ENCODE results near the gene PPP1R15A. TPM values are rescaled to one million over a fixed set of nuclear protein-coding genes. Genes with fewer than 3 reads are reported as not detected.
A peak's percentile ranks its signal among the peaks of the same experiment; 100 is the strongest.

Gene PPP1R15A
- total RNA-seq, 6 experiments from 2014 or later = 4.5 to 25.6 (median 12.2) TPM

- Histone ChIP-seq H3K4me1 (no peaks in the 10 kb centered on the region), H3K9me3 (no peaks in the 10 kb centered on the region), H3K27me3 (no peaks in the 10 kb centered on the region), H3K27ac (no peak overlapping the region), H3K4me3 (no peak overlapping the region), H3K36me3 (no peaks in the 10 kb centered on the region)
- no CpG with 5 or more reads among the region's 4 CpGs for WGBS (ENCODE audit: insufficient coverage, low coverage, low lambda C conversion rate, missing lambda C conversion rate)
- TF ChIP-seq CTCF (IDR thresholded peaks at IDR 0.05) (no peak), POLR2A (IDR thresholded peaks at IDR 0.05) (no peak)
- intact Hi-C loops (cut with DNase I) = no loop called here
- no peak for ATAC-seq
- DNase-seq = no peak
These were observed 19.9 kb upstream of the PPP1R15A start for GRCh38 chr19:48852292-48852691.

- intact Hi-C loops (cut with DNase I) = no loop called here
- ATAC-seq (peak in 2 of 4 donors; percentile 19 to 52), DNase-seq (no peak)
- Histone ChIP-seq H3K4me3 (no peak overlapping the region), H3K27me3 (no peaks in the 10 kb centered on the region), H3K36me3 (peaks cover 0 to 2% (median 0%) of the 10 kb centered on the region in 4 donors), H3K27ac (no peak overlapping the region), H3K9me3 (no peaks in the 10 kb centered on the region), H3K4me1 (no peaks in the 10 kb centered on the region)
- TF ChIP-seq POLR2A (IDR thresholded peaks at IDR 0.05) (no peak), CTCF (IDR thresholded peaks at IDR 0.05) (no peak)
- WGBS (ENCODE audit: insufficient coverage, low coverage, low lambda C conversion rate, missing lambda C conversion rate) = no CpG with 5 or more reads among the region's 8 CpGs
These were observed 18.7 kb upstream of the PPP1R15A start for GRCh38 chr19:48853483-48853882.

GRCh38 chr19:48854103-48854502 lies 18.1 kb upstream of the PPP1R15A start:
- DNase-seq = no peak
- Histone ChIP-seq H3K9me3 (no peaks in the 10 kb centered on the region), H3K36me3 (peaks cover 0 to 2% (median 0%) of the 10 kb centered on the region in 4 donors), H3K4me3 (no peak overlapping the region), H3K27ac (no peak overlapping the region), H3K4me1 (no peaks in the 10 kb centered on the region), H3K27me3 (no peaks in the 10 kb centered on the region)
- no peak for ATAC-seq
- intact Hi-C loops (cut with DNase I) = no loop called here
- WGBS (ENCODE audit: insufficient coverage, low coverage, low lambda C conversion rate, missing lambda C conversion rate) = 90% methylated on average over 7 of the region's 7 CpGs
- no peak for TF ChIP-seq POLR2A (IDR thresholded peaks at IDR 0.05)

- H3K27me3 ChIP-seq = no peaks in the 10 kb centered on the region
- H3K4me3 ChIP-seq = no peak overlapping the region
- intact Hi-C loops (cut with DNase I) = no loop called here
- H3K36me3 ChIP-seq = peaks cover 0 to 2% (median 0%) of the 10 kb centered on the region in 4 donors
- no peak for ATAC-seq
- 96% methylated on average over 5 of the region's 6 CpGs for WGBS (ENCODE audit: insufficient coverage, low coverage, low lambda C conversion rate, missing lambda C conversion rate)
- no peaks in the 10 kb centered on the region for H3K9me3 ChIP-seq
- DNase-seq = no peak
- TF ChIP-seq POLR2A (IDR thresholded peaks at IDR 0.05) = no peak
- no peak for TF ChIP-seq CTCF (IDR thresholded peaks at IDR 0.05)
- no peak overlapping the region for H3K27ac ChIP-seq
- peaks cover 0 to 6% (median 2%) of the 10 kb centered on the region in 4 donors for H3K4me1 ChIP-seq
These were observed 15.3 kb upstream of the PPP1R15A start for GRCh38 chr19:48856921-48857320.

GRCh38 chr19:48858984-48859710 lies 13.1 kb upstream of the PPP1R15A start:
- no peaks in the 10 kb centered on the region for H3K9me3 ChIP-seq
- peak overlapping the region in 2 of 3 donors; percentile 11 to 95 for H3K27ac ChIP-seq
- DNase-seq (peak in 1 of 3 donors; percentile 77), ATAC-seq (peak; percentile 18 to 62 (median 34))
- no peak for TF ChIP-seq POLR2A (IDR thresholded peaks at IDR 0.05)
- no peak for TF ChIP-seq CTCF (IDR thresholded peaks at IDR 0.05)
- H3K27me3 ChIP-seq = no peaks in the 10 kb centered on the region
- H3K4me1 ChIP-seq = peaks cover 0 to 6% (median 2%) of the 10 kb centered on the region in 4 donors
- H3K36me3 ChIP-seq = peaks cover 0 to 2% (median 0%) of the 10 kb centered on the region in 4 donors
- 56% methylated on average over 20 of the region's 34 CpGs for WGBS (ENCODE audit: insufficient coverage, low coverage, low lambda C conversion rate, missing lambda C conversion rate)
- intact Hi-C loops (cut with DNase I) = no loop called here
- H3K4me3 ChIP-seq = peak overlapping the region in 1 of 3 donors; percentile 43

Measured in right lobe of liver (tissue), 6 donors.